Measurements from ENCODE around the gene NHERF1.

NHERF1 gene

GRCh38 chr17:74790161-74791058 is 42.0 kb downstream of the NHERF1 start:
- DNase-seq = no peak

GRCh38 chr17:74792586-74793105 is 44.2 kb downstream of the NHERF1 start:
- no peak for DNase-seq

DNA sequence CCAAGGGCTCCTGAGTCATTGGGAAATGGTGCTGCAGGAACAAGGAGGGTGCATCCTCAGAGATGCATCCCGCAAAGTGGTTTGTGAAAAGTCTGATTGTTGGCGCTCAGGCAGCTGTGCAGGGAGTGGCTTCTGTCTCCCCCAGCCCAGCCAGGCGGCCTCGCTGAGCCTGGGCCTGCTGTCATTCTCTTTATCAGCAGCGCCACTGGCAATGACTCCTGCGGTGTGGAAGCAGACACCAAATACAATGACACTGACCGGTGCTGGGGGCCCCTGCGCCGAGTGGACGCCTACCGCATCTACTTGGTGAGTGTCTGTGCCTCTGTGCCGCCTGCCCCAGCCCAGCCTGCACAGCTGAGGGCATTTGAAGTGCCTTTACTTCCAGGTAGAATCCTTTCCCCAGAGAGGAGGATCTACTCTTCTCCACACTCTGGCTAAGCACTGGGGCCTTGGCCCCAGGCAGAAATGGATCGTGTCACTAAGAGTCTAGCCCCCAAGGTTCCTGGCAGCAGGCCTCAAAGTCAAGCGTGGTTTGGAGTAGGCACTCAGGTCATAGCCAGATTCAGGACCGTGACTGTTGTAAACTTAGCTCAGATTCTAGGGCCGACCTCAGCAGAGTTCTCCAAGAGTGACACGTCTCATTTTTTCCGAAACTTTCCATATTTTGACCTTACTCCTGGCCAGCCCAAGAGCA is 47.0 kb downstream of the NHERF1 start:
- peak; percentile 55 for DNase-seq

- no peak for DNase-seq
Observed at GRCh38 chr17:74796211-74796610, 47.8 kb downstream of the NHERF1 start.

GRCh38 chr17:74796866-74797265 is 48.4 kb downstream of the NHERF1 start:
- DNase-seq = peak; percentile 41

GRCh38 chr17:74797824-74798223 is 49.4 kb downstream of the NHERF1 start:
- no peak for DNase-seq

GRCh38 chr17:74798239-74798707 is 49.8 kb downstream of the NHERF1 start:
- DNase-seq = no peak

DNA sequence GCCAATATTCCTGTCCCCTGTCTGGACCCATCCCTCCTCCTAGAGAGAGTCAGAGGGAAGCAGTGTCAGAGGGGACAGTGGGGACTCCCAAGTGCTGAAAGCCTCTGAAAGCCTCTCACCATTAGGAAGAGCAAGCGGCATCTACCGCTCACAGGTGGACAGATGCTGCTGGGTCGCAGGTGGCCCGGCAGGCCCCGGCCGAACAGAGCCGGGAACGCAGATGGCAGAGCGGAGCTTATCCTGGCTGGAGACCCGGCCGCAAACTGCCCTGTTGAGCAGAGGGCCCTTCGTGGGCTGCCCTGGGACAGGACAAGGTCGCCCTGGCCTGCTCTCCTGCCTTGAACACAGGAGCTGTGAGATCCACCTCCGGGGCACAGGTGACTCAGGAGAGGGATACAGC is 50.7 kb downstream of the NHERF1 start:
- no peak for DNase-seq

DNA sequence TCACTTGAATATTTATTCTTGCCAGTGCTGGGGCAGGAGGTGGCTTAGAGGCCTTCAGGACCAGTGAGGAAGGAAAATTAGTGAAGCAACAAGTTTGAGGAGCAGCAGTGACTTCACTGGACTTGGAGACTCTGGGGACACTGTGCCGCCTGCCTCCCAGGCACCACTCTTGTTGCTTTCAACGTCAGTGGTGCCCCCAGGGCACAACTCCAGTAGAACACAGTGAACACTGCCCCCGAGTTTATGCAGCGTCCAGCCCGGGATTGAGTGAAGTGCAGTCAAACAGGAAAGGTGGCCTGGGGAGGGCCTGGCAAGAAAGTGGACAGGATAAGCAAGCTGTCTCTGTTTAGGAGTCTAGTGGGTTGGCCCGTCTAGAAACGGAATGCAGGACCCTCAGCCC is 52.1 kb downstream of the NHERF1 start:
- no peak for DNase-seq

GRCh38 chr17:74801896-74802295 is 53.5 kb downstream of the NHERF1 start:
- DNase-seq = no peak

DNA sequence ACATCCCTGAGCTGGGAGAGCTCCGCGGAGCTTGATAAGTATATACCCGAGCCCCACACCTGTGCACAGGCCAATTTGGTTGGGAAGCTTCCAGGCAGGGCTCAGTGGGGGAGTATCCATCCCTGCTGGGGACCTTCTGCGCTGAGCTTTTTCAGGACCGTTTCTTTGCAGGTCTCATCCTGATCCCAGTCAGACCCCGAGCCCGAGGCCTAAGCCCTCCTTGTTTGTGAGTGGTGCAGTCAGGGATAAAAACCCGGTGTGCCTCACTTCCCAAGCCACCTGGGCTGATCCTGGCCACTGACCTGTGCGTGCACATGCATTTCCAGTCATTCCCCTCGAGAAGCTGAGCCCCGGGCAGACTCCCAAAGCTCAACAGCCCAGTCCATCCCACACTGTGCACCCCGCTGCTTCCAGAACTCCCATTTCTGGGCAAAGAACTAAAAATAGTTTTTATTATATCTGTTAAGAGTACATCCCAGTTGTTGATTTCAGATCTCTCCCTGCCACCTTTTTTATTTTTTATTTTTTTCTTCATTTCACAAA is 55.0 kb downstream of the NHERF1 start:
- DNase-seq = no peak

GRCh38 chr17:74803971-74804370 is 55.5 kb downstream of the NHERF1 start:
- DNase-seq = no peak

DNA sequence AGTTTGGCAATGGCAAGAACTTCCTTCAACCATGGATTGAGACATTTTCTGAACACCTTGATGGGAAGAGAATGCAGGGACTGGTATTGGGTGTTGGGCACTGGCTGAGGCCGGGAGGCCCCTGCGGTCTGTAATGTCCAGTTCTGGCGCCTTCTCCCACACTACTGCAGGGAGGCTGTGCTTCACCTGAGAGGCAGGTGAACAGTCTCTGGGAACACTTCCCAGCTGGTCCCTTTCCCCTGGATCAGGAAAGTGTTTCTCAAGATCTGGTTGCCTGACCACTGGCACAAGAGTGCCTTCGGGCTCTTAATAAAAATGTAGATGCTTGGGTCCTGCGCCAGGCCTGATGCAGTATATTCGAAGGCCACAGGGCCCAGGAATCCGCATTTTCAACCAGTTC is 56.3 kb downstream of the NHERF1 start:
- DNase-seq = no peak

GRCh38 chr17:74805591-74805991 is 57.2 kb downstream of the NHERF1 start:
- no peak for DNase-seq

DNA sequence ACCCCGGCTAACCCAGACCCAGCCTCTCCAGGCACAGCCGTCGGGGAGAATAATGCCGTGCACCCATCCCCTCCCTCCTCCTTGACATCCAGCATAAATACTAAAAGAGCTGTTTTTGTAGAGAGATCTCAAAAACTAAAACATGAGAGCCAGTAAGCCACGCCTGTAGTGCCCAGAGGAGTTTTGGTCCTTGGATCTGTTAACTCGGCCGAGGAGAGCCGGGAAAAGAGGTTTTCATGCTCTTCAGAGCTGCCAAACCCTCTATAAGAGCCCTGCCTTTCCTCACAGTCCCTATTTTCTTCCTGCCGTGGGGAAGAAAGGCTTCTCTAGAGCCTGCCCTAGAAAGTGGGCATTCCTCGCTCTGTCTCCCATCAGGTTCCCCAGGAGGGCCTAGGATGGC is 57.9 kb downstream of the NHERF1 start:
- DNase-seq = no peak

DNA sequence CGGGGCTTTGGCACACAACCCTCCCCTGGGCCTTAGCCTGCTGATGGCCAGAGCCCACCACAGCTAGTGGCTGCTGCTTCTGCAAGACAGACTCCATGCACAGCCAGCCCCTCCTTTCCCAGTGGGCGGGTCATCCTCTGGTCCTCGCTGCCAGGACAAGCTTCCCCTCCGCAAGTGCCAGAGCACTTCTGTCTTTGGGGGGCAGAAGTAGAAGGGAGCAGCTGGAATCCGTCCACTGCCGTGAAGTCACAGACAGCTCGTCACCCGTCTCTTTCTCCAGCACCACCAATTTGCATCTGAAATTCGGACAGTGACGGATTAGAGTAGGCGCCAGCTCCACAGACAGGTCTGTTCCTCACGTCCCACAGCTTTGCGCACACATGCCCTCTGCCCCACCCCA is 59.0 kb downstream of the NHERF1 start:
- DNase-seq = no peak

GRCh38 chr17:74807925-74808324 is 59.5 kb downstream of the NHERF1 start:
- peak; percentile 82 for DNase-seq

DNA sequence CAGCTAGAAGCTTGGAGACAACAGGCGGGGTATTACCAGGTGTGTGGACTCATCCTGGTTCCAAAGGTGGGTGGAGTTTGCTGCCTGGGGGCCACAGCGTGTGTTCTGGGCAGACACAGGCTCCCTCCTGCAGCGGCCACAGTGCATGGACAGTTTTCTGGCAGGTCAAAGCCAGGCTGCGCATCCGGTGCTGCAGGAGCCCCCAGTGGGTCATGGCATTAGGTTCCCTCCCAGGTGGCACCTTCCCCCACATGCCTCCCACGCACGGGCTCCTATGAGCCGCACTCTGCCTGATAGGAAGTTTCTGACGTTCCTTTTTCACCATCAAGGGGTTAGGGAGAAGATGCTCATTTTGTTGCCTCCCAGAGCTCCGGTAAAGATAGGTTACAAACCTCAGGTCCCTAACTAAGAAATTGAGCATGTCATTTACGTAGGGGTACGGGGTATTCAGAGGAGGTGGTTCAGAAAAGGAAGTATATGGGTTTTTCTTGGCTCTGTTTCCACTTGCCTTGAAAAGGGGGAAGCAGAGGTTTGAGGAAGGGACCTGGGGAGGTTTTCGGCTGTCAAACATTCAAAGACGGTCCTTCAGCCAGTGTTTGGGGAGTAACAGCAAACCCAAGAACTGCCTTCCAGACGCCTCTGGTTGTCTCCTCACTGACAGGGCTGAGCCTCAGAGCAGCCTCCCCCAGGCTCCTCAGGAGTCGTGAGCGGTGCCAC is 60.4 kb downstream of the NHERF1 start:
- no peak for DNase-seq

GRCh38 chr17:74810699-74811485 is 62.5 kb downstream of the NHERF1 start:
- no peak for DNase-seq

DNA sequence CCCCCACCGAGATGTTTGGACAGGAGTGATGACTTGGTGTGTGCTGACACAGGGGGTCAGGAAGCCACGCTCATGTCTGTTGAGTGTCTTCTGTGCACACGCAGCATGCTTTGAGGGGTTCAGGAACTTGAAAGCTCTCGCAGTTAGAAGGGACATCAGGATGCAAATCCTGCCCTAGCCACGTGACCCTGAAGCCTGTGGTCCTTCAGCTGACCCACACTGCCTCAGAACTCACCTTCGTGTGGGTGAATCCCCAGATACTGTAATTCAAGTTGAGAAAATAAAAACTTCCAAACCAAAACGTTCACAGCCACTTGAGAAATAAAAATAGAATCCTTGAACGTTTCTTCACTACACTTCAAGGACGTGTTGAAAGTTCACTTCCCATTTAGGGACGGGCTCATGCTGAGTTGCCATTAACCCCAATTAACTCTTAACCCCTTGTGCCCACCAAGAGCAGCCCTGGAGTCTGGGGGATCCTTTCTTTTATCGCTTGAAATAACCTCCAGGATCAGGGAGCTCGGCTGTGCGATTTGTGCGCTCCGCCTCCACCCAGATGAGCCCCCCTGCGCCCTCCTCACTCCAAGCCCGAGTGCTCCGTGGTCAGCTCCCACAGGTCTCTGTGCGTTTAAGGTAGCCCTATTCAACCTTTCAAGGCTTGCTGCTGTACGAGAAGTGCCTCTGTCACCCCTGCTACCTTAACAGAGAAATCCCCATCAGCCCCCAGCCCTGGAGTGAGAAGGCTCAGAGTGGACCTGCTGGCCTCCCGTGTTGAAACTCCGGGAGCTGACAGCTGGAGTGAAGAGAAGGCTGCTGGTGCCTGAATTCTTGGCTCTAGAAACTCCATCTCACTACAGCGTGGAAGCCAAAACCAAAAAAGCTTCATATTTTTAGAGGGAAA is 63.9 kb downstream of the NHERF1 start:
- no peak for DNase-seq

GRCh38 chr17:74814453-74814852 is 66.0 kb downstream of the NHERF1 start:
- DNase-seq = no peak

All from DMS79 (cell line).